DOHH2 (cell line): Measurements from ENCODE around the gene TTBK1.

Source experiments
- EZH2phosphoT487 ChIP-seq: fragments of 200-600 bp; sonication (generic); IDR thresholded peaks from 2 replicates; pipeline ENCODE4 v1.6.1; 2017; ENCODE audit warnings: borderline replicate concordance, mild to moderate bottlenecking, antibody characterized with exemption, low read length, moderate library complexity, mixed read lengths
- TF ChIP-seq, protein P1 (sequence below): fragments of 200-600 bp; sonication (generic); IDR thresholded peaks from one replicate; pipeline ENCODE4 v1.5.1; 2014; ENCODE audit warnings: antibody characterized with exemption, mild to moderate bottlenecking, low read depth, low read length; ENCODE audit not compliant: poor library complexity, severe bottlenecking

DNA sequence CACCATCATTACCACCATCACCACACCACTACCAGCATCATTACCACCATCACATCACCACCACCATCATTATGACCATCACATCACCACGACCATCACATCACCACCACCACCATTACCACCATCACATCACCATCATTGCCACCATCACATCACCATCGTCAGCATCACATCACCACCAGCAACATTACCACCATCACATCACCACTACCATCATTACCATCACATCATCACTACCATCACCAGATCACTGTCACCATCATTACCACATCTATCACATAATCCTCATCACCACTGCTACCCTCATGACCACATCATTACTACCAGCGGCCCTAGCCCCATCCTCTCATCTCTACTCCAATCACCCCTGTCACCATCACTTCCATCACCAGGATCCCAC is 51.3 kb downstream of the TTBK1 start:
- TF ChIP-seq, protein P1, sequence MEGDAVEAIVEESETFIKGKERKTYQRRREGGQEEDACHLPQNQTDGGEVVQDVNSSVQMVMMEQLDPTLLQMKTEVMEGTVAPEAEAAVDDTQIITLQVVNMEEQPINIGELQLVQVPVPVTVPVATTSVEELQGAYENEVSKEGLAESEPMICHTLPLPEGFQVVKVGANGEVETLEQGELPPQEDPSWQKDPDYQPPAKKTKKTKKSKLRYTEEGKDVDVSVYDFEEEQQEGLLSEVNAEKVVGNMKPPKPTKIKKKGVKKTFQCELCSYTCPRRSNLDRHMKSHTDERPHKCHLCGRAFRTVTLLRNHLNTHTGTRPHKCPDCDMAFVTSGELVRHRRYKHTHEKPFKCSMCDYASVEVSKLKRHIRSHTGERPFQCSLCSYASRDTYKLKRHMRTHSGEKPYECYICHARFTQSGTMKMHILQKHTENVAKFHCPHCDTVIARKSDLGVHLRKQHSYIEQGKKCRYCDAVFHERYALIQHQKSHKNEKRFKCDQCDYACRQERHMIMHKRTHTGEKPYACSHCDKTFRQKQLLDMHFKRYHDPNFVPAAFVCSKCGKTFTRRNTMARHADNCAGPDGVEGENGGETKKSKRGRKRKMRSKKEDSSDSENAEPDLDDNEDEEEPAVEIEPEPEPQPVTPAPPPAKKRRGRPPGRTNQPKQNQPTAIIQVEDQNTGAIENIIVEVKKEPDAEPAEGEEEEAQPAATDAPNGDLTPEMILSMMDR, result no peak
- TF ChIP-seq EZH2phosphoT487, result no peak
